ENCODE measurements around the gene PPP3CA.
A peak's percentile ranks its signal among the peaks of the same experiment; 100 is the strongest.
"Not testable (repeated sequence)": the region's sequence is repeated elsewhere in the genome, so short reads cannot be mapped to it uniquely, and the experiment has no call there.

PPP3CA gene

DNA sequence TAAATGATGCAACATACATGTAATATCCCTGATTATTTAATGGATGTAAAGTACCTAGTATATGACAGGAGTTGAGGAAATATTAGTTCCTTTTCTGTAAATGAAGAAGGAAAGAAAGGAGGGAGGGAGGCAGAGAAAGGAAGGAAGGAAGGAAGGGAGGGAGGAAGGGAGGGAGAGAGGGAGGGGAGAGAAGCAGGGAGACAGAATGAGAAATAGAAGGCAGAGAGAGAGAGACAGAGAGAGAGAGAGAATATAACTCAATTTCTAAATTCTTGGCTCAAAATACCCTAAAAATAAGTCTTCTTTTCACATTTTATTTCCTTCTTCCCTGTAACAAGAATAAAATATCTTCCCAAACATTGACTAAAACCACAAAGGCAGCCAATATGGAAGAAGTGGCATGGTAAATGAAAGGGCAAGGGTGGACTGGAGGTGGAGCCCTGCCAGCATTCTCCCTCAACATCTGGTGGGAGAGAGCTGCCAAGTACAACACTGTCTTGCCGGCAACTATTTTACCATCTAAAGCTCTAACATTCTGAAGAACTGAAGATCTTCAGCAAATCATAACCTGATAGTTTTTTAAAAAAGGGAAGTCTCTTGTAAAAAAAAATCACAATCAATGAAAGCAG is 245.1 kb downstream of the PPP3CA start:
- CTCF ChIA-PET = no interaction called here
- H3K4me3 ChIP-seq (ENCODE audit: control insufficient read depth in 1 of 7, extremely low read depth in 1 of 7, insufficient read depth in 4 of 7, low read depth in 2 of 7, low read length in 6 of 7) = no peak overlapping the region
- POLR2A ChIA-PET = no interaction called here

DNA sequence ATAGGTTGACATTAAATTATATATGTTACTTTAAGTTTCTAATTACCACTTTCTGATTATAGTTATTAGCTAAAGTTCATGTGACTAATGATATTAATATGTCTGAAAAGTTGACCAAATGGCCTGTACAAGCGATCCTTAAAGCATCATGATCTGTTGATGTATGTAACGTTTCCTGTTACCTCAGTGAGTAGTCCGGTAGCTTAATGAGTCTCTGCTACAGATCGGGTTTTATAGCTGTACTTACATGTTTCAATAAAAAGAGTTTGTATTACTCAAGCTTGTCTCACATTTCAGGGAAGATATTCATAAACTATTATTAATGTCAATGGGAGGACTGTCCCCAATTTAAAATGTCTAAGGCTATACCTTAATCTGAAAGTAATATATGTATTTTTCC is 246.3 kb downstream of the PPP3CA start:
- Histone ChIP-seq H3K27ac (ENCODE audit: insufficient read depth in 1 of 2, low read depth in 1 of 2, low read length in 2 of 2, poor library complexity in 1 of 2, severe bottlenecking in 2 of 2) (no peak overlapping the region), H3K36me3 (ENCODE audit: control insufficient read depth in 4 of 4, insufficient read depth in 4 of 4, low read length in 3 of 4) (peaks cover 0 to 4% (median 0%) of the 10 kb centered on the region in 4 experiments), H3K4me3 (ENCODE audit: control insufficient read depth in 1 of 7, extremely low read depth in 1 of 7, insufficient read depth in 4 of 7, low read depth in 2 of 7, low read length in 6 of 7) (no peak overlapping the region), H3K4me1 (ENCODE audit: control extremely low read depth in 1 of 4, control insufficient read depth in 4 of 4, insufficient read depth in 4 of 4, low read length in 3 of 4) (peaks cover 15 to 33% (median 25%) of the 10 kb centered on the region in 4 experiments), H3K27me3 (replicated peaks in 2 of 5; ENCODE audit: control insufficient read depth in 4 of 5, insufficient read depth in 5 of 5, low read length in 4 of 5) (no peaks in the 10 kb centered on the region), H3K9me3 (ENCODE audit: control extremely low read depth in 1 of 5, control insufficient read depth in 4 of 5, insufficient read depth in 2 of 5, low read depth in 1 of 5, low read length in 4 of 5) (no peaks in the 10 kb centered on the region)
- WGBS (ENCODE audit: insufficient coverage) = no CpG with 5 or more reads among the region's 4 CpGs
- ChIA-PET CTCF (interaction anchor here (1.3 to 1.5 kb wide), 2 partner anchors 11 to 25 kb away, joined by 3 to 4 read pairs; no protein-coding TSS in a partner anchor), POLR2A (no interaction called here)
- no peak for DNase-seq

More for the DNA sequence above, 245.1 kb downstream of the PPP3CA start:
- peaks cover 15 to 33% (median 25%) of the 10 kb centered on the region in 4 experiments for H3K4me1 ChIP-seq (ENCODE audit: control extremely low read depth in 1 of 4, control insufficient read depth in 4 of 4, insufficient read depth in 4 of 4, low read length in 3 of 4)
- H3K36me3 ChIP-seq (ENCODE audit: control insufficient read depth in 4 of 4, insufficient read depth in 4 of 4, low read length in 3 of 4) = peaks cover 0 to 9% (median 4%) of the 10 kb centered on the region in 4 experiments
- no peaks in the 10 kb centered on the region for H3K27me3 ChIP-seq (replicated peaks in 2 of 5; ENCODE audit: control insufficient read depth in 4 of 5, insufficient read depth in 5 of 5, low read length in 4 of 5)
- H3K9me3 ChIP-seq (ENCODE audit: control extremely low read depth in 1 of 5, control insufficient read depth in 4 of 5, insufficient read depth in 2 of 5, low read depth in 1 of 5, low read length in 4 of 5) = no peaks in the 10 kb centered on the region
- no peak overlapping the region for H3K27ac ChIP-seq (ENCODE audit: insufficient read depth in 1 of 2, low read depth in 1 of 2, low read length in 2 of 2, poor library complexity in 1 of 2, severe bottlenecking in 2 of 2)
- no CpG with 5 or more reads among the region's 1 CpG for WGBS (ENCODE audit: insufficient coverage)
- DNase-seq = peak; percentile 4 to 60 (median 39)

DNA sequence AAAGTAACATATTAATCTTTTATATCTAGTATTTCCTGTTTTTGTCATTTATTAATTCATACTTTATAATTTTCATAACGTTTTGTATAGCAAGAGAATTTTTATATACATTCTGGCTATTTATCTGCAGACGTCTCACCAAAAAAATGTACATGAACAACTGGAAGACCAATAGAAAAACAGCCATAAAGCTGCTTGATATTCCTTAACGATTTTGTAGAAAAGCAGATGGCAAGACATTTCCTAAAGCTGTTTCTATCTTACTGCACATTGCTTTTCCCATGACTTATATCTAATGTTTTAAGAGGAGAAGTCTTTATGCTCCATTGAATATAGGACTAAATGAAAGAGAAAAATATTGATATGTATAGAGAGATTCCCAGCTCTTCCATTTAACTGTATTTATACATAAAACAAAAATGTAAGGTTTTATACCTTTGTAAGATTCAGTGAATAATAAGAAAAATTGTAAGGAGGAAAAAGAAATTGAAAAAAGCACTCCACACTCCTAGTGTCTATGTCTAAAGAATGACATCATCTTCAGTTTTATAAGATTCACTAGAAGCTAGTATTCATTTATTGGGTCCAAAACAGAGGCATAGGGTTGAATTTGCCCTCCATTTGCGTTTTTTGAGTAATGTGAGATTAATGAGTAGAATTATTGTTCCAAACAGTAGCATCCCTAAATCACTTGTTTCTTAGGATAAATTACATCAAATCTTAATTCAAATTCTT is 248.5 kb downstream of the PPP3CA start:
- Histone ChIP-seq H3K9me3 (ENCODE audit: control extremely low read depth in 1 of 5, control insufficient read depth in 4 of 5, insufficient read depth in 2 of 5, low read depth in 1 of 5, low read length in 4 of 5) (no peaks in the 10 kb centered on the region), H3K4me1 (ENCODE audit: control extremely low read depth in 1 of 4, control insufficient read depth in 4 of 4, insufficient read depth in 4 of 4, low read length in 3 of 4) (peaks cover 9 to 23% (median 18%) of the 10 kb centered on the region in 4 experiments), H3K27ac (ENCODE audit: insufficient read depth in 1 of 2, low read depth in 1 of 2, low read length in 2 of 2, poor library complexity in 1 of 2, severe bottlenecking in 2 of 2) (no peak overlapping the region), H3K4me3 (ENCODE audit: control insufficient read depth in 1 of 7, extremely low read depth in 1 of 7, insufficient read depth in 4 of 7, low read depth in 2 of 7, low read length in 6 of 7) (no peak overlapping the region), H3K27me3 (replicated peaks in 2 of 5; ENCODE audit: control insufficient read depth in 4 of 5, insufficient read depth in 5 of 5, low read length in 4 of 5) (no peaks in the 10 kb centered on the region), H3K36me3 (ENCODE audit: control insufficient read depth in 4 of 4, insufficient read depth in 4 of 4, low read length in 3 of 4) (peaks cover 0 to 4% (median 0%) of the 10 kb centered on the region in 4 experiments)
- no peak for DNase-seq
- ChIA-PET POLR2A (interaction anchor here (1.0 kb wide), 1 partner anchor 13 kb away, joined by 3 read pairs; no protein-coding TSS in a partner anchor), CTCF (no interaction called here)
- WGBS (ENCODE audit: insufficient coverage) = 100% methylated on average over 1 of the region's 4 CpGs

DNA sequence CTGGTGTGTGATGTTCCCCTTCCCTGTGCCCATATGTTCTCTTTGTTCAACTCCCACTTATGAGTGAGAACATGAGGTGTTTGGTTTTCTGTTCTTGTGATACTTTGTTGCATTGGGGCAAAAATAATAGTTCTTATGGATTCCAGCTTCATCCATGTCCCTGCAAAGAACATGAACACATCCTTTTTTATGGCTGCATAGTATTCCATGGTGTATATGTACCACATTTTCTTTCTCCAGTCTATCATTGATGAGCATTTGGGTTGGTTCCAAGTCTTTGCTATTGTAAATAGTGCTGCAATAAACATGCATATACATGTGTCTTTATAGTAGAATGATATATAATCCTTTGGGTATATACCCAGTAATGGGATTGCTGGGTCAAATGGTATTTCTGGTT is 254.7 kb downstream of the PPP3CA start:
- H3K4me3 ChIP-seq (ENCODE audit: control insufficient read depth in 1 of 7, extremely low read depth in 1 of 7, insufficient read depth in 4 of 7, low read depth in 2 of 7, low read length in 6 of 7); H3K36me3 ChIP-seq (ENCODE audit: control insufficient read depth in 4 of 4, insufficient read depth in 4 of 4, low read length in 3 of 4); H3K4me1 ChIP-seq (ENCODE audit: control extremely low read depth in 1 of 4, control insufficient read depth in 4 of 4, insufficient read depth in 4 of 4, low read length in 3 of 4); DNase-seq; H3K27me3 ChIP-seq (replicated peaks in 2 of 5; ENCODE audit: control insufficient read depth in 4 of 5, insufficient read depth in 5 of 5, low read length in 4 of 5); H3K27ac ChIP-seq (ENCODE audit: insufficient read depth in 1 of 2, low read depth in 1 of 2, low read length in 2 of 2, poor library complexity in 1 of 2, severe bottlenecking in 2 of 2); H3K9me3 ChIP-seq (ENCODE audit: control extremely low read depth in 1 of 5, control insufficient read depth in 4 of 5, insufficient read depth in 2 of 5, low read depth in 1 of 5, low read length in 4 of 5); POLR2A ChIA-PET; CTCF ChIA-PET: not testable (repeated sequence)

DNA sequence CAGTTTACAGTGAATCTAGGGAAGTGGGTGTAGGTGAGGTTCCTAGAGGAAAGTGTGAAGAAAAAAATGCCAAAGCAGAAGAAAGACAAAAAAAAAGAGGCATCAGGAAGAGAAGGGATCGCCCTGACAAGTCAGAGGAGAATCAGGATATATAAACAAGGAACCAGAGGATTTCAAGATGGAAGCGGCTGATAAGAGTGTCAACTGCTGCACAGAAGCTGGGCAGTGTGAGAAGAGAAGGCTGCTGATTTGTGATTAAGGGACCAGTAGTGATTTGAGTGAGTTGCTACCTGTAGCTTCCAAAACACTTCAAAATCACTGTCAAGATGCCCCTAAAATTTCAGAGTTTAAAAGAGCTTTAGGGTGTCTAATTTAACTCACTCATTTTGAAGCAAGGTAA is 258.2 kb downstream of the PPP3CA start:
- Histone ChIP-seq H3K9me3 (ENCODE audit: control extremely low read depth in 1 of 5, control insufficient read depth in 4 of 5, insufficient read depth in 2 of 5, low read depth in 1 of 5, low read length in 4 of 5) (peaks cover 0 to 2% (median 0%) of the 10 kb centered on the region in 5 experiments), H3K36me3 (ENCODE audit: control insufficient read depth in 4 of 4, insufficient read depth in 4 of 4, low read length in 3 of 4) (peaks cover 3 to 8% (median 8%) of the 10 kb centered on the region in 4 experiments), H3K27ac (ENCODE audit: insufficient read depth in 1 of 2, low read depth in 1 of 2, low read length in 2 of 2, poor library complexity in 1 of 2, severe bottlenecking in 2 of 2) (no peak overlapping the region), H3K27me3 (replicated peaks in 2 of 5; ENCODE audit: control insufficient read depth in 4 of 5, insufficient read depth in 5 of 5, low read length in 4 of 5) (no peaks in the 10 kb centered on the region), H3K4me1 (ENCODE audit: control extremely low read depth in 1 of 4, control insufficient read depth in 4 of 4, insufficient read depth in 4 of 4, low read length in 3 of 4) (peaks cover 0 to 3% (median 0%) of the 10 kb centered on the region in 4 experiments), H3K4me3 (ENCODE audit: control insufficient read depth in 1 of 7, extremely low read depth in 1 of 7, insufficient read depth in 4 of 7, low read depth in 2 of 7, low read length in 6 of 7) (no peak overlapping the region)
- WGBS (ENCODE audit: insufficient coverage) = 61% methylated on average over 2 of the region's 2 CpGs
- no peak for DNase-seq
- CTCF ChIA-PET = interaction anchor here (1.3 kb wide), 1 partner anchor 11 kb away, joined by 4 read pairs; no protein-coding TSS in a partner anchor
- POLR2A ChIA-PET = no interaction called here

DNA sequence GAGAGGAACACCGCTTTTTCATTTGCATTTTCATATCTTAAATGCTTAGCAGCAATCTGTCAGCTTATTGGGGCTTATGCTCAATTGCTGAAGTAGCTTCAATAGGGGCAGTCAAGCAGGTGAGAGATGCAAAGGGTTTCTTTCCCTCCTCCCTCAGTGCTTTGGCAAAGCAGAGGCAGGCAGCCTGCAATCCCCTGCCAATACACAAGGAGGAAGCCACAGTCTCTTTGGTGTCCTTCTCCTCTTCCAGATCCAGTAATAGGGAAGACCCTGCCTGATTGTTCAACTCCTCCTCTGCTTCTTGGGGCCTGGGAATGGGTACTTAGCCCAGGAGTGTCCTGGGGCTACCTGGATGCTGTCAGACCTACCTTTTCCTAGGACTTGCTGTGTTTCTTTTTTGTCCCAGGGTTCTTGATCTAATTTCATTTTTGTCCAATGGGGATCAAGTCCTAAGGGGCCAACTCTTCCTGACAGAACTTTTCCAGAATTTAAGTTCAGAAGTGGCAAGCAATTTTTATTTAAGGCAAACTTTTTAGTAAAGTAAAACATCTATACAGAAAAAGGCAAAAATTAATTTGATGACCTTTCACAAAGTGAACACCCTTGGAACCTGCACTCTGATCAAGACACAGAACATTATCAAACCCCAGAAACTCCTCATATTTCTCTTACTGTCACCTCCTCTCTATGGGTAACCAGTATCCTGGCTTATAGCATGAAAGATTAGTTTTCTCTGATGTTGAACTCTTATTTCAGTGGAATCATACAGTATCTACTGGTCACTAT is 260.3 kb downstream of the PPP3CA start:
- peaks cover 0 to 15% (median 2%) of the 10 kb centered on the region in 4 experiments for H3K4me1 ChIP-seq (ENCODE audit: control extremely low read depth in 1 of 4, control insufficient read depth in 4 of 4, insufficient read depth in 4 of 4, low read length in 3 of 4)
- ChIA-PET POLR2A (interaction anchor here (1.1 kb wide), 1 partner anchor 12 kb away, joined by 3 read pairs; no protein-coding TSS in a partner anchor), CTCF (no interaction called here)
- no peak overlapping the region for H3K4me3 ChIP-seq (ENCODE audit: control insufficient read depth in 1 of 7, extremely low read depth in 1 of 7, insufficient read depth in 4 of 7, low read depth in 2 of 7, low read length in 6 of 7)
- peaks cover 5 to 11% (median 7%) of the 10 kb centered on the region in 4 experiments for H3K36me3 ChIP-seq (ENCODE audit: control insufficient read depth in 4 of 4, insufficient read depth in 4 of 4, low read length in 3 of 4)
- no peaks in the 10 kb centered on the region for H3K9me3 ChIP-seq (ENCODE audit: control extremely low read depth in 1 of 5, control insufficient read depth in 4 of 5, insufficient read depth in 2 of 5, low read depth in 1 of 5, low read length in 4 of 5)
- H3K27ac ChIP-seq (ENCODE audit: insufficient read depth in 1 of 2, low read depth in 1 of 2, low read length in 2 of 2, poor library complexity in 1 of 2, severe bottlenecking in 2 of 2) = no peak overlapping the region
- no peak for DNase-seq
- no peaks in the 10 kb centered on the region for H3K27me3 ChIP-seq (replicated peaks in 2 of 5; ENCODE audit: control insufficient read depth in 4 of 5, insufficient read depth in 5 of 5, low read length in 4 of 5)
- 100% methylated on average over 1 of the region's 1 CpG for WGBS (ENCODE audit: insufficient coverage)

All from common myeloid progenitor, CD34-positive (primary cell).